HG02642 (cell line): ENCODE data around the gene SLC9C1.

Source experiments
- ATAC-seq: cut with Tn5 transposase; IDR thresholded peaks from one replicate; pipeline ENCODE4 v1.9.1; 2021; ENCODE audit warnings: mild to moderate bottlenecking; ENCODE audit not compliant: unreplicated experiment, poor library complexity

The SLC9C1 gene

DNA sequence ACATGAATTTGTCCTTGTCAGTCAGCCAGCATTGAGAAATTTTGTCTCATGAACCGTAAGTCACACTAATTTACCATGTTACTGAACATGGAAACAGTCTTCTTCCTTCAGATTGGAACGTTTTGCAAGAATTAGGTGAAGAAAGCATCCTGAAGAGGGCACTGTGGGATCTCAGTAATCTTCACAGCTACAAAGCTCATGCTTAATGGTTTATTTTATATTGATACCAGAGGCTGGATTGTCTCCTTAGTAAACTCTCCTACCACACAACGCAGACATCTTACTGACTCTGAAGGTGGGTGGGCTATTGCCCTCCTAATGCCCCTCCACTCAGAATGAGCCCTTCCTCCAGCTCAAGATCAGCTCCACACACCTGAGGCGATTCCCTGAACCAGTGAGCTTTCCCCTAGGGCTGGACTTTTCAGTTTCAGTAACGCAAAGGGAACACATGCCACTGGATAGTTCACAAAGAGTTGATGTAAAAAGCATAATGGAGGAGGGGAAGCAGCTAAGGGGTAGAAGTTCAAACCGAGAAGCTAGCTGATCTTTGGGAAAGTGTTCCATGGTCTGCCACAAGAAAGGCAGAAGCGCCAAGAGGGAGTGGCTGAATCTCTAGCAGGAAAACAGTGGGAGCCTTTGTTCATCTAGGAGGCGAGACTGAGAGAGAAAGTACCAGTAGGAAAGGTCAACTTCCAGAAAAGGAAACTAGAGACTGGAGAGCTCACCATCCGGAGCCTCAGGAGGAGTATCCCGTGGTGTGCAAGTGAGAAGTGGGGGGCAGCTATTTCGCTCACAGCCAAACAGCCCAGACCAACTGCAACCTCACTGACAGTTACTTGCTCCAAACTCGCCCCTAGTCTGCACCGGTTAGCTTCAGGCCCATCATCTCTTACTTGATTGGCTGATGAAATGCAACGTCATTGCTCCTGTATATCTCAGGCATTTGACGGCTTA lies at the start of gene SLC9C1:
Gene SLC9C1 (minus strand): TSS at position 849 of the 954 bp plus-strand sequence. CDS start 7,425 bp downstream, outside the sequence.
- peak; percentile 48 for ATAC-seq

DNA sequence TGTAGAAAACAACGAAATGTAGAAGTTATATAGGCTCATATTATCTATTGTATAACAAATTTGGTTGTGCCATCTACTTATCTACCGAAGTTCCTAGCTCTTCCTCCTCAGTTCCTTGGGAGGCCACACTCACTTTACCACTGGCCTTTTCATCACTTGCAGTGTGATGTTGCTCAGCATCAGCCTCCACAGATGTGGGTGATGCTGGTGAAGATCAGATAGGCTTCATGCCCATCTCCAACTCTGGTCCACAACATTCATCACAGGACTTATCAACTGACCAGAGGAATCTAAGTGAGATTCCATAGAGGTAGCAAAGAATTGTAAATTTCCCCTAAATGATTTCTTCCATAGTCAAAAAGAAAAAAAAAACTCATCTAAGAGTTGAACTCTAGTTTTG lies 47.4 kb upstream of the SLC9C1 start:
- no peak for ATAC-seq

DNA sequence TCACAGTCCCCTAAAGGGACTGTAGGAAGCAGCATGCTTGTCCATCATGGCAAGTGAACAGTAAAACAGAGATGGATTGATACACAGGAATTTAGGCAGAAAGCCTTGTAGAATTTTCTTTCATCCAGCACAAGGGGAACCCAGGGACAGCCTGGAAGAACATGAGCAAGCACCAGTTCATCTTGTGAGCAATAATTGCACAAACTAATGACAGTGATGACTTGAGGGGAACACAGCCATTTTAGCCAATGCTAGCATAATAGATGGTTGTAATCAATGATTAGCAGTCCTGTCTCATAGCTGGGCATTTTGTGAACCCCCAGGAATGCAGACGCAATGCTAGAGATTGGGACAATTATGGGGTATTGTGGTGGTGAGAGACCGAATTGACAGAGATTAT lies 45.6 kb upstream of the SLC9C1 start:
- no peak for ATAC-seq

DNA sequence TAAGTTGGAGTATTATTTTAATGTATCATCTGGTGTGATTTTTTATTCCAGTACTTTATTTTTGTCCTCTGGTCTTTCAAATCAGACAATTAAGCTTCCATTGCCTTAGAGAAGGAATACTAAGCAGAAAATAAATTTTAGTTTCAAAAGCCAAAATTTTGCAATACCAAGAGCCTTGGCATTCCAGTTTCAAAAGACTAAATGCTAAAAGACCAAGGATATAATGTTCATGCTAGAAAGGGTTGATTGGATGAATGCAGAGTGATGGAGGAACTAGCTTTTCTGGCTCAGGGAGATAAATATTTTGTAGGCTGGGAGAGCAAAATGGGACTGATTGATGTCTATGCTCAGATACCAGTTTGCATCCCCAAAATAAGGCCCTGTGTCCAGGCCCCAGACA lies 45.1 kb upstream of the SLC9C1 start:
- no peak for ATAC-seq

DNA sequence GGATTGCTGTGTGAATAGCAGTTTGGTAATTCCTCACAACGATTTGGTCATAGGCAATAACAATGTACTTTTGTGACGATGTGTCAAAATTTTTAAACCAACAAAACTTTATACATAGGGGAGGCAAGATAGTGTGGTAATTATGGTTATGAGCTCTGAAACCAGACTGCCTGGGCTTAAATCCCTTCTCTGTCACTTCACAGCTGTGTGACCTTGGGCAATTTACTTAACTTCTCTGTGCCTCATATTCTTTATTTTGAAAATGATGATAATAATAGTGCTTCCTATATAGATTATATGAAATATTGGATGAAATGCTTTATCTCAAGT lies 44.7 kb upstream of the SLC9C1 start:
- no peak for ATAC-seq

DNA sequence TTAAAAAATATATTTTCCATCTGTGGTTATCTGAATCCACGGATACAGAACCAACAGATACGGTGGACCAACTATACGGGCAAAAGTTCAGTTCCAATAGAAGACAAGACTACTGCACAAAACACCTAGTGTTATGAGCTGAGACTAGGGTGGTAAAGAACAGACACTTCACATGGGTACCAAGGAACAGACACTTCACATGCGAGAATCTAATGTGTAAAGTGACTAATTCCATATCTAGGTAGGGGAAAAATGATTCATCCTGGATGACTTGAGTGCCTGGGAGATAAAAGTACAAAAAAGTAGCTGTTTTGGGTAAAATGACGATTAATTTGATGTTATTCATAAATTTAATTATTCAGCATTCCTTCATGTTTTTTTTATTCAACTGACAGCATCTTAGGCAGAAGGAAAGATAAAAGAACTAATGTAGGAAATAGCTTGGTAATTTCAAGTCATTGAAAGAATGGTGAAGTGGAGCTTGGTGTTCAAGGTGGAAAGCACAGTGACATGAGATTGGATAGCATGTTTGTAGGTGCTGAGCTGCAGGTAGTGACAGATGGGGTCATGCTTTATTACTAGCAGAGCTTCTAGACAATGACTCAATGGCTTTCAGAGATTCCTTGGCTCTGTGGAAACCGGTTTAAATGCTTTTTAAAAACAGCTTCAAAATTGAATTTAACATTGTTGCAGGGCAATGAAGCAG lies 44.2 kb upstream of the SLC9C1 start:
- ATAC-seq = no peak

DNA sequence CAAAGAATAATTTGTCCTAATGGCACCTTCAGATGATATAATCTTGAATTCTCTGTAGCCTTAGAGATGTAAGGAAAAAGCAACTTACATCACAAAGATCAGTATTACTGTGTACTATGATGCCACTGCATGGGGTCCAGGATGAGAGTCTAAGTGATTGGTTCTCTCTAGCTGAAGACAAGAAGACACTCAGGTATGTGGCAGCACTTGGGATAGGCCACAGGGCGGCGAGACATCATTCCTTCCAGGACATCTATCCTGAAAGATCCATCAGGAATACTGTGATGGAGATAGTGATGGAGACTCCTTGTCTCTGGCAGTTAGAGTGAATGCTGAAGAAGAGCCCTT lies 41.4 kb upstream of the SLC9C1 start:
- ATAC-seq = no peak

DNA sequence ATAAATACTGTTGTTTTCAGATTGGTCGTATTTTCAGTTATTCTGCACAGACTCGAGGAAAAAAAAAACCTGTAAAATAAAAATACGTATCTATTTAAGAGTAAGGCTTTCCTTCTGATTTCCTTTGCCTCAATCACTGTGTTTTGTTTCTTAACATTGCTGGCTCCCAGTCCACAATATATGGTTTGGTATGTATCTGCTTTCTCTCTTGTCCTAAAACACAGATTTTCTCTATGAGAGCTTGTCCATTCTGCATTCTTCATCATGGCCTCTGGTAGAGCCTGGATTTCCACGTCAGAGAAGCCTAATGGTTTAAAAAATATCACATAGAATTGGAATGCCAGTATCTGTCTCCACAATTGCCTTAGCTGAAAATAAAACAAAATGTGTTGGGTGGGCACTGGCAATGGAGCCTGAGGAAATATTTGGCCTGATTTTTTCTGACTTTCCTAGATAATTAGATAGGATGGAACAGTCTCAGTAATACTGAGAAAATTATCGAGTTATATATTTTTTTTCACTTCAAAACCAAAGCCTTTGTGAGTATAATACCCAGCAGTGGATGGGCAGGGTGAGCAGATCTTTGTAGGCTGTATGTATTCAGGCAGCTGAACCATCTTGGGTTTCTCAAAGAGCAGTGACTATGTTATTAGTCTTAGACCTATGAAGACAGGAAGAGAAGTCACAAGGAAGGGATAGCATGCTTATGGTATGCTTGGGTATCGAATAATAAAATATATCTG lies 40.8 kb upstream of the SLC9C1 start:
- no peak for ATAC-seq

DNA sequence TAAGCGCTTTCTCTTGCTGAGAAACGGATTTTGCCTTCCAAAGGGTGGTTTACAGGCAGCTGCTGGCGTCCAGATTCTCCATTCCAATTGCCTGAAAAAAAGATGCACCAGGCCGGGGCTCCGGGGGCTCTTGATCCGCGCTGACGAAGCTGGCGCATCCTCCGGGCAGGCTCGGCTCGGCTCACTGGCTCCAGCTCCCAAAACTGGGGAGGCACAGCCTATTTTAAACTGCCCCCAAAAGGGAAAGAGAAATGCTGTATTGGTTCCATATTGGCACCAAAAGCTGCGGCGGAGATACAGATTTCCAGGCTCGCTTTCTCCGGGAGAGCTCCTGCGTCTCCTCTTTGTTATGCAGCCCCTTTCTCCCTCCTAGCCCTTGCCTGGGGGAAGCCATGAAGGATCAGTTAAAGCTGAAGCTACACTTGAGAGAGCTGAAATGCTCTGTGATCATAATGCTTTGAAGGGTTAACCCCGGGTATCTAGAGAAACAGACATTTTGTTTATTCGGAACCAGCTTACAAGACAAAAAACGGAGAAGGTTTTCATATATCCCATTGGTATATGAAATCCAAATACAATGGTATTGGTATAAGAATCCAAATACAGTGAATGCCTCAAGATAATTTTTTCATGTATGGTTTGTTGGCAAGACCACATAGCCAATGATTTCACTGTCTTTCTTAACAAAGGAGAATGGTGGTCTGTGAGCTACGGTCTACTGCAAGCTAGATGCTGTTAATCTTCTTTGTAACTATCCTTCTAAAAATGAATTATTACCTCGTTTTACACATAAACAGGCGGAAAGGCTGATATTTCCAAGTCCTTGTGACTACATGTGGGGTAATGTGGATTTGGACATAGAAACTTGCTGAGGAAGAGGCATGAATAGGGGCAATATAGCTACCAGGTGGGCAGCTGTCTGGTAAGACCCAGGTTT lies 39.6 kb upstream of the SLC9C1 start:
- ATAC-seq = peak; percentile 47

DNA sequence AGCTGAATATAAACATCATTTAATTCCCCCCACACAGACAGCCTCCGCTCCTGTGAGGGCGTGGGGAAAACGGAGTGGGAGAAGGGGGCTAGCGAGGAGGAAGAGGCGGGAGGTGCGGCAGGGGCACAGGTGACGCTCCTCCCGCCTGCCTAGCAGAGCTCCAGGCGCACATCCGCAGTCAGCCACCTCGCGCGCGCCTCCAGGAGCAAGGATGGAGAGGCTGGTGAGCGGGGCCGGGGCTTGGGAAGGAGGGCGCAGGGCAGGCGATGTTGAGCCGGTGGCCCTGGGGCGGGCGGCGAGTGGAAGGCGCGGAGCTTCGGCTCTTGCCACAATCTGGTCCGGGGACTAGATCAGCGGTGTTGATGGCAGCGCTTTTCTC lies 39.0 kb upstream of the SLC9C1 start, which contains the start of gene CD200:
Gene CD200 (plus strand): TSS at position 155 of the 379 bp plus-strand sequence. CDS start 57 bp downstream, at position 212.
- peak; percentile 75 for ATAC-seq

DNA sequence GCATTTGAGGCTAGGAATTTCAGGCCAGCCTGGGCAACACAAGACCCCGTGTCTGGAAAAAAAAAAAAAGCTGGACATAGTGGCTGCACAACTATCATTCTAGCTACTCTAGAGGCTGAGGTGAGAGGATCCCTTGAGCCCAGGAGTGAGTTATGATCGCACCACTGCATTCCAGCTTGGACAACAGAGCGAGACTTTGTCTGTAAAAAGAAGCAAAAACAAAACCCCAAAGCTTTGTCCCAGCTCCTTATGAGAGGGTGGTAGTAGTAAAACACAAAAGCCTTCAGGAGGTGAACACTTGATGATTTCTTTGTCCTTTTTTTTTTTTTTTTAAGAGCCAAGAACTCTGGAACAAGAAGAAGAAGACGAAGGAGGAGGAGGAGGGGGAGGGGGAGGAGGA lies 37.8 kb upstream of the SLC9C1 start:
- no peak for ATAC-seq

DNA sequence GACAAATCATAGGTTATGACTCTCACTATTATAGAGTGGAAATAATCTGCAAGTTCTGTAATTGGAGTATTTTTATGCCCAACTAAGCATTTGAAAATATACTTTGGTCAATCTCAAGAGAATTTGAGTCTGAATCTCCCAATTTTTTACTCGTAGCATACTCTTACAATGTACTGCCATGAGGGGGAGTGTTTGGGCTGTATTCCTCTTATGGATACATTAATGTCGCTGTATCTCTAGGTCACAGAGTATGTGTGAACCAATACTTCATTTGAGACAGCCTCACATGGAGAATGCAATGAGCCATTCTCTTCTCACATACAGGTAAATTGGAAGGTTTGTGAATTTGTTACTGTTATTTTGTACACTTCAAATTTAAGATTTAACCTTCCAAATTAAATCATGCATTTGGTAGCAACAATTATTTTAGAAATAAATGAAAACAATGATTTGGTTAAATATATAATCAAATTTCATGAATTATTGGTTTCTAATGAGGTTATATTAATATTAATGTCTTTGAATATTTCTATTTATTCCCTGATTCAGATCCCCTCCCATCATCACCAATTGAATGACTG lies 33.4 kb upstream of the SLC9C1 start:
- peak; percentile 94 for ATAC-seq

DNA sequence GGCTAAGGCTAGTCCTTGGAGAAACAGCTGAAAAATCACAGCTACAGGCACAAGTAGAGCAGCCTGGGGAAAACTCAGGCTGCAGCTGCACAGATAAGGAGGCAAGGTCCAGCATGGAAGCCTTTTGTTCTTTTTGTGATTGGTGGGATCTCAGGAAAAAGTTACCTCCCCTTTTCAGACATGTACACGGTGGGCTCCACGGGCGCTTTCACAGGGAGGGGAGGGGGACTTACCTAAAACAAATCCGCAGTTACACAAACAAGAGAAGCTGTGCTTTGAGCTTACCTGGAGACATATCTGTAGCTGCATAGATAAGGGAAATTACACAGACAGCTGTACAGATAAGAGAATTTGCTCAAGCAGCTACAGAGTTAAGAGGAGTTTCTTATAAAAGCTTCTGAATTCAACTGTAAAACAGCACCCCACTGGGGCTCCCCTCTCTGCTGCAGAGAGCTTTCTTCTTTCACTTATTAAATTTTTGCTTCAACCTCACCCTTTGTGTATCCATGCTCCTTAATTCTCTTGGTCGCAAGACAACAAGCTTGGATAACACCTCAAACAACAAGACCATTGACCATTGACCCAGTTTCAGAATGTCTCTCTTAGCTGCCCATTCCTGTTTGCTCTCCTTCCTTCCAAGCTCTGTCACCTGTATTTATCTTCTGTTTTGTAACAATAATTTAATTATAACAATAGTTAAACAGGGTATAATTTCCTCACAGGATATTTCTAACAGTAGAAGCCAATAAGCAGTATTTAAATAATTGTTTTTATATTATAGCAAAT lies 28.0 kb upstream of the SLC9C1 start:
- ATAC-seq = no peak

DNA sequence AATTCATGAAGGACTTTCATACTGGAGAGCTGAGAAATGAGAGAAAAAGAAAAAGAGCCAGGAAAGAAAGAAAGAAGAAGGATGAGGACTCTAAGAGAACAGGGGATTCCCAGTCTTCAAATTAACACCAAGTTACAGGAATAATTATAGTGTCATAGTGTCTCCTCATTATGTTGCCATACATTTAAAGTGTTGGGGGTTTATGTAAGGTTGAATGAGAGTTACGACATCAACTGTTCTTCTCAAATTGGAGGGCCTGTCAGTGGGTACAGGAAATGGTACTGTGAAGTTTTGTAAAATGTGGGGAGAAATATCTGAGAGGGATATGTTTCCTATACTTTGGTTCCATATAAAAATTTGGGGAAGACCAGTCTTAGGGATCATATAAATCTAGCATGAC lies 26.7 kb upstream of the SLC9C1 start:
- no peak for ATAC-seq

DNA sequence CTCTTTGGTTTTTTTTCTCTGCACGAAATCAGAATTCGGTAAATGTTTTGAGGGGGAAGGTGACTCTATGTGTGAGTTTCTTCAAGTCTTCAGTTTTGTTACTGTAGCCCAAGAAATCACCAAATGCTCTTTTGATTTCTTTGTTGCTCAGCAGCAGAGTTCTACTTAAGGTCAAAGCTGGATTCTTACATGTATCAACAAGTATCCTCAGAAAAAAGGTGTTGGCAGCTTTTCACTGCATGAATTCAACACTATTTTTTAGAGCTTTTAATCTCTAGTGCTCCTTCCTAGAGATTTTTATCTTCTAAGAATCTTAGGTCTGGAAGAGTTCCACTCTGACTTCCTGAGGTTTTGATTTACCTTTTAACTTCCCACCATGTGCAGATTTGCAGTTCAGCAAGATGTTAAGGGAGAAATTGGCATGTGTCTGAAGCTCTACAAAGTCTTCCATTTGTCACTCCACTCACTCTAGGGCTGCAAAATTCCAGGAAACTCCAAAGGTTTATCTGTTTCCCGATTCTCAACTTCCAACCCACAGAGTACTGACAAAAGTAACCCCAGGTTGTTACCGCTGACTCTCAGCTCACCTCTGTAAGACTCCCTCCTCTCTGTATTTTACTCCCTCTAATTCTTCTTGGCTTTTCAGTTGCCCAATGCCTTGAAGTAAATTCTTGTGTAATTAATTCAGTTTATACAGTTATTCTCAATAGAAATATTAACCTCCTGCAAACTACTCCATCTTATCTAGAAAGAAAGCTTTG lies 25.7 kb upstream of the SLC9C1 start:
- no peak for ATAC-seq

DNA sequence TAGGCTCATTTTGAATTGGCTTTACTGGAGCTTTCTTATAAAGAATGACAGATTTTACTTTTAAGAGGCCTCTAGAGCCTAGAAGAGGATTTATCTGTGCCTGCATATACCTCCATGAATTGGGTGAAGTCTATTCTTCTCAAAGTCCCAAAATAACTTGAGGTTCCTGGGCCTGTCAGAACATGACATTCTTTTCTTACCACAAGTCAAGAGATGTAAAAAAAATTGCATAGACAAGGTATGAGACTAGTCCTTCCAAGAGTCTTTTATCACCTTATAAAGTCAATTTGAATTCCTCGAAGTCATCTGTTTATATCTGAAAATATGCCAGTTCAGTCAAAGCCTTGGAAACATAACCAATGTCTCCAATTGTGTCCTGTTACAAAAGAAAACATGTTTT lies 21.8 kb upstream of the SLC9C1 start:
- ATAC-seq = no peak

DNA sequence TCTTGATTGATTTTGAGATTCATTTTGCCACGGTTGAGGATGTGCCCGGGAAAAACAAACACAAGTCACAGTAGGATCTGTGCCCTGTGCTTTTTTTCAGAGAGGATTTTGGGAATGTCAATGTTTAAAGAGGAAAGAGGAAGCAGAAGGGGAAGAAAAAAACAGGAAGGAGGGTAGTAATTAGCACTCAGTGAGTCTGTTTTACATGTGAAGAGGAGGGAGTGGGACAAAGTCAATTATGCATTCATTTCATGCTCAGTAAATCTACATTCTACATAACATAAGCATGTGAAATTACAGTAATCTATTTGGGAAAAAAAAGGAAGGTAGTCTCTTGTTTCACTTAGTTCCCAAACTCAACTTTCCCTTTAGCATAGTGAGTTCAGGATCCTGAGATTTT lies 20.6 kb upstream of the SLC9C1 start:
- ATAC-seq = no peak
